GM12892 (cell line): ENCODE results near the gene NOP9. TPM values are rescaled to one million over a fixed set of nuclear protein-coding genes. Genes with fewer than 3 reads are reported as not detected.

ENCODE experiments used
- DNase-seq: peaks from one replicate; pipeline ENCODE4 v3.0.0; 2011; ENCODE audit not compliant: insufficient read length
- FAIRE-seq: peaks from 2 replicates; lab custom pipeline; 2011; peaks lifted over from hg19 to GRCh38; lab: Jason Lieb, UNC
- POLR2A ChIP-seq: IDR thresholded peaks from 2 replicates; pipeline ENCODE4 v1.6.1; 2011; ENCODE audit warnings: low read depth, low read length, control low read depth
- POLR2AphosphoS5 ChIP-seq: IDR thresholded peaks from 2 replicates; pipeline ENCODE4 v1.6.1; 2011; ENCODE audit warnings: low read depth, low read length, control low read depth
- TAF1 ChIP-seq: IDR thresholded peaks from 2 replicates; pipeline ENCODE4 v1.6.1; 2011; ENCODE audit warnings: low read depth, mild to moderate bottlenecking, control low read depth, low read length, borderline replicate concordance
- polyA plus RNA-seq: library from polyadenylated mRNA; unstranded; fragments of >200 nt; gene quantifications from one replicate; pipeline ENCODE4 v1.2.1, GENCODE V29; 2012; ENCODE audit warnings: missing spikeins, inconsistent platforms; ENCODE audit not compliant: missing spikeins

Gene NOP9, protein sequence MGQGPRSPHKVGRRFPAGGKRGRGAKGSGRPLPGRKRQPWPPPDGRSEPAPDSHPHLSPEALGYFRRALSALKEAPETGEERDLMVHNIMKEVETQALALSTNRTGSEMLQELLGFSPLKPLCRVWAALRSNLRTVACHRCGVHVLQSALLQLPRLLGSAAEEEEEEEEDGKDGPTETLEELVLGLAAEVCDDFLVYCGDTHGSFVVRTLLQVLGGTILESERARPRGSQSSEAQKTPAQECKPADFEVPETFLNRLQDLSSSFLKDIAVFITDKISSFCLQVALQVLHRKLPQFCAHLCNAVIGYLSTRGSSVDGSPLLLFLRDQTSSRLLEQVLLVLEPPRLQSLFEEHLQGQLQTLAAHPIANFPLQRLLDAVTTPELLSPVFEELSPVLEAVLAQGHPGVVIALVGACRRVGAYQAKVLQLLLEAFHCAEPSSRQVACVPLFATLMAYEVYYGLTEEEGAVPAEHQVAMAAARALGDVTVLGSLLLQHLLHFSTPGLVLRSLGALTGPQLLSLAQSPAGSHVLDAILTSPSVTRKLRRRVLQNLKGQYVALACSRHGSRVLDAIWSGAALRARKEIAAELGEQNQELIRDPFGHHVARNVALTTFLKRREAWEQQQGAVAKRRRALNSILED
- polyA plus RNA-seq: 14.0 TPM

DNA sequence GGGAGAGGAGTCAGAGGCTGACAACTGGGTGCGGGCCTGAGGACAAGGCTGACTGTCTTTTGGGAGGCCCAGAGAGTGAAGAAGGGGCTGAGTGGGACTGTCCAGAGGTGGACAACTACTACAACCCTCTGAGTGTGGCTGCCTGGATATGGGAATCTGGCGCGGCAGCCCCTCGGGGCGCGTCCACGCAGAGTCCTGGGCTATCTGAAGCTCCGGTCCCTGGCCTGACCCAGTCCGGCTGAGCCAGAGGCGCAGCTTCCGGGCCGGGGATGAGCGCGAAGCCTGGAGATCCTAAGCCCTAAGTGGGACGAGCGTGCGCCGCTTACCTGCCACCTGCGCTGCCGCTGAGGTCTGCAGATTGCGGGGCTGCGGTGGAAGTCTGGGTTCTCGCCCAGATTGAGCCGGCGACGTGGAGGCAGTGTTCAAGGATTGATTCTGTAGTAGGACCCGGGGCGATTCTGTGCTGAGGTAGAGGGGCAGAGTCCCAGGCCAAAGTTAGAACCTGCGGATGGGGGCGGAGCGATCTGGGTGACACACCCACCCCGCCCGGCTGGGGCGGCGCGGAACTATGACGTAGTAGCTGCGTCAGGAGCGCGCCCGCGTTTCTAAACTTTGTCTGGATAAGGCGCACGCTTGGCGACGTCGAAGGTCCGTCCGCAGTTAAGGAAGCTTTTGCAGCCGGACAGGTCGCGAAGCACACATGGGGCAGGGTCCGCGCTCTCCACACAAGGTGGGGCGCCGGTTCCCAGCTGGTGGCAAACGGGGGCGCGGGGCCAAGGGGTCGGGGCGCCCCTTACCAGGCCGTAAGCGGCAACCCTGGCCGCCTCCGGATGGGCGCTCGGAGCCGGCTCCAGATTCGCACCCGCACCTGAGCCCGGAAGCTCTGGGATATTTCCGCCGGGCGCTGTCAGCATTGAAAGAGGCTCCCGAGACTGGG, at the start of gene NOP9, which contains the start of gene DHRS1:
NOP9 (plus strand) TSS at position 596 of the 937 bp plus-strand sequence; CDS start at position 701, 105 bp downstream.
DHRS1 (minus strand) TSS at position 526 of the 937 bp plus-strand sequence. CDS start 674 bp downstream, outside the sequence.
- TF ChIP-seq TAF1 (peak; percentile 53; the same call in 1 of the 2 replicates), POLR2A (peak; percentile 77), POLR2AphosphoS5 (peak; percentile 67)
- DNase-seq: peak; percentile 90
- FAIRE-seq: peak; percentile 92

DNA sequence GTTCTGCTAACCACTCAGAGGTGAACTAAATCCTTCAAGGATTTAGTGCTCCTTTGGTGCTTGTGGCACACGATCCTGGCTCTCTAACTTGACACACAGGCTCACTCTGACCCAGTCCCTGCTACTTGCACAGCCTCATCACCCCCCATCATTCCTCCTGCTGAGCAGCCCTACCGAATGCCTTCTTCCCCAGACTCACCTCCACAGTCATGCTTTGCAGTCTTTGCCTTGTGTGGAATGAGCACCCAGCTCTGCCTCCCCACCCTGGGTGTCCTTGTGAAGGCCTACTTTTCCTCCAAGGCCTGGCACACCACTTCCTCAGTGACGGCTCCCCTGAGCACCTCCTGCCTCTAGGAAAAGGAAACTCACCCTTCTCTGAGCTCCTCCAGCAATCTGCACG, 49.3 kb upstream of the NOP9 start:
- TF ChIP-seq POLR2AphosphoS5: no peak
- no peak for TF ChIP-seq POLR2A
- no peak for FAIRE-seq
- no peak for DNase-seq

DNA sequence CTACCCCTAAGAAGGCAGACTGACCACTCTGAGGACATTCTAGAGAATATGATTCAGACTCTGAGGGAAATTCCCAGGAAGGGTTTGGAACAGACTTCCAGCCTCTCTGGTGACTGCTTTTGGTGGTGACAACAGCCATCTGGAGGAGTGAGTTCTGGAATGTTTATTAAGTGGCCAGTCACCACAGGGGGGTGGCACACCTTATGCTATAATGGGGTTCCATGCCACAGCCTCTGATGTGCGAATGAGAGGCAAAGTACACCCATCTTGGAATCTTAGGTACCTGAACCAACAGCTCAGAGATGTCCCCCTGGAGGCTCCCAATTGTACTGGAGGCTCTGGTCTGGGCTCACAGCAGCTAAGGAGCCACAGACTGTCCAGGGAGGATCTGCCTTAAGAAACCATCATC, 47.8 kb upstream of the NOP9 start:
- FAIRE-seq: no peak
- TF ChIP-seq TAF1: no peak
- TF ChIP-seq POLR2A: no peak
- TF ChIP-seq POLR2AphosphoS5: no peak
- DNase-seq: no peak

DNA sequence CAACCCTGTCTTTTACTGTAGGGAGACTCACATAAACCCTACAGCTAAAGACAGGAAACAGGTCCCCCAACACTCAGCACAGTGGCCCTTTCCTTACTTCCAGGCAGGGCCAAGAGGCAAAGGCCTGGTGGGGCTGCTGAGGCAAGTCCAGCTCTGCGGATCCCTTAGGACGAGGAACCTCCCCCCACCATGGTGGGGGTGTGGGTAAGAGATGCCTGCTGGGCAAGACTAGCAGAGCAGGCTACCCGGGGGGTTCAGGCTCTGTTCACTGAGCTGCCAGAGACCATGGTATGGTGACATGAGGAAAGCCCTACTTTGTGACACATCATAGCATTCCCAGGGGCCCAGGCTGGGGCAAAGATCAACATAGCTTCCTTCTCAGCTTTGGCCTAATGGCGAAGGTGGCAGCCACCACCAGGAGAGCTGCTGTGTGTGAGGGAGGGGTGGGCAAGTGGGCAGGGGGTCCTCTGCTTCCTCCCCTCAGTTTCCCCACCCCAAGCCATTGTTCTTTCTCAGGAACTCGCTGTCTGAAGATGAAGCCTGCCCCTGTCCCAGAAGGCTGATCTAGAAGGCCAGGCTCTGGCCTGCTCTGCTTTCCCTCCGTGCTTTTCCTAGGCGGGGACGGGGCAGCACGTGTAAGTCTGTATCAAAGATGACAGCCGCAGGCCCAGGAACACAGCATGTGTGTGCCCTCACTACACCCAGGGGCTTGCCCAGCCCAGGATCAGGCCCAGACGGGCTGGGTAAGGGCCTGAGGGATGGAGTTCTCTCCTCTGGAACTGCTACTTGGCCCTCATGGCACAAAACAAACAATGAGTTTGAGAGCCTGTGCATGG, 47.1 kb upstream of the NOP9 start:
- DNase-seq (no peak), FAIRE-seq (no peak)
- no peak for TF ChIP-seq TAF1
- TF ChIP-seq POLR2AphosphoS5: no peak
- TF ChIP-seq POLR2A: no peak

DNA sequence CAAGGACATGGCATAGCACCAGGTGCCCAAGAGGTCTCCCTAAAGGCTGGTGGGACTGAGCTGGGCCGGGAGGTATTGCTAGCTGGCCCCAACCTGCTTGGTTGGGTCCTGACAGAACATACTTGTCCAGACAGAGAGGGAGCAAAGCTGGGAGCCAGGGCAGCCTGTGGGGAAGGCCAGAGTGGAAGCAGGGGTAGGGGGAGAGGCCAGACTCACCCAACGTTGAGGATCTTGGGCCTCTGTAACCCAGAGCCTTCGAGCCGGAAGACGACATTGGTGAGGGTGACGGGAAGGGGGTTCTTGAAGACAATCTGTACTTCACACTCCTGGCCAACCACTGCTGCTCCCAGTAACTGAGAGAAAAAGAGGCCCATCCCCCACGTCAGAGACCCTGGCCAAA, 45.7 kb upstream of the NOP9 start:
- no peak for DNase-seq
- FAIRE-seq: no peak
- TF ChIP-seq TAF1: no peak
- no peak for TF ChIP-seq POLR2A
- TF ChIP-seq POLR2AphosphoS5: no peak

DNA sequence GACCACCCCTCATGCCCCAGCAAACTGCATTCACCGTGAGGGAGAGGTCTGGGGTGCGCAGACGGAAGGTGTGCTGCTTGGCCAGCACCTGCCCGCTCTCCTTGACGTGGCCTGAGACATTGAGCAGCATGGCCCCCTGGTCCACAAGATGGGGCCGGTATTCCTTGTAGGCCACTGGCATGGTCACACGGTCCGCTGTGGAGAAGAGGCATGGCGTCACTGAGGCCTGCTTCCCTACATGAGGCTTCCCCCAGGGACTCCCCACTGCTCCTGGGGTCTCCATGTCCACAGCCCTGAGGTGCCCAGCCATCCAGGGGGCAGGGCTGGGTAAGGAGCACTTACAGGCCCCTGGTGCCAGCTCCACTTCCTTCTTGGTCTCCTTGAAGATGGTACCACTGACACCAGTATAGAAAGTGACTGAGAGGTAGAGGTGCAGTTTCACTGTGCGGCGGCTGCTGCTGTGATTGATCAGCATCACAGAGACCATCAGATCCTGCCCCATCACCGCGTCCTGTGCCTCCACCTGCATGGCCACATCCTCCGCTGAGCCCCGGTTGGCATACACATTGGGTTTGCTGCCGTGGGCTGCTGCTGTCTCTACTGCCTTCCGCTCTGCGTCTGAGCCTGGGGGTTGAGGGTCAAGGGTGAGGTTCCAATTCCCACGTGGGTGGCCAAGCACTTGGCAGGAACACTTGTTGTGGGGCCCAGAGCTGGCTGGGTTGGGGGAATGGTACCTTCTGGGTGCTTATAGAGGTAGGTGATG, 44.8 kb upstream of the NOP9 start:
- DNase-seq (no peak), FAIRE-seq (no peak)
- TF ChIP-seq TAF1 (no peak), POLR2A (no peak), POLR2AphosphoS5 (no peak)

DNA sequence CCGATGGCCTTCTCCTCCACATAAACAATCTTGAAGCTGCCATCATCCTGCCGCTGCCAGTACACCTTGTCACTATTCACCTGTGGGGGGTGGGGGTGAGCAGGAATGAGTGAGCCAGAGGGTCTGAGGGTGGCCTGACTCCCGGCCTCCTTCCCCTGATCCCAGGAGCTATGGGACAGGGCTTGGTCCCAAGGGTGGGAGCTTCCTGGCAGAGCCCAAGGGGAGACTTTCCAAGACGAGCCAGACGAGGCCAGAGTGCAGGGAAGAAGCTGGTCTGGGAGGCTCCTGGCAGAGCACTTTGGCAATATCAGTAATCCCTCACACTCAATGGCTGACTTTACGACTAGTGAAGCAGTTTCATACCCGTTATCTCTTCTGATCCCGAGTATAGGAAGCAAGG, 44.2 kb upstream of the NOP9 start:
- FAIRE-seq (no peak), DNase-seq (no peak)
- TF ChIP-seq TAF1 (no peak), POLR2AphosphoS5 (no peak), POLR2A (no peak)

DNA sequence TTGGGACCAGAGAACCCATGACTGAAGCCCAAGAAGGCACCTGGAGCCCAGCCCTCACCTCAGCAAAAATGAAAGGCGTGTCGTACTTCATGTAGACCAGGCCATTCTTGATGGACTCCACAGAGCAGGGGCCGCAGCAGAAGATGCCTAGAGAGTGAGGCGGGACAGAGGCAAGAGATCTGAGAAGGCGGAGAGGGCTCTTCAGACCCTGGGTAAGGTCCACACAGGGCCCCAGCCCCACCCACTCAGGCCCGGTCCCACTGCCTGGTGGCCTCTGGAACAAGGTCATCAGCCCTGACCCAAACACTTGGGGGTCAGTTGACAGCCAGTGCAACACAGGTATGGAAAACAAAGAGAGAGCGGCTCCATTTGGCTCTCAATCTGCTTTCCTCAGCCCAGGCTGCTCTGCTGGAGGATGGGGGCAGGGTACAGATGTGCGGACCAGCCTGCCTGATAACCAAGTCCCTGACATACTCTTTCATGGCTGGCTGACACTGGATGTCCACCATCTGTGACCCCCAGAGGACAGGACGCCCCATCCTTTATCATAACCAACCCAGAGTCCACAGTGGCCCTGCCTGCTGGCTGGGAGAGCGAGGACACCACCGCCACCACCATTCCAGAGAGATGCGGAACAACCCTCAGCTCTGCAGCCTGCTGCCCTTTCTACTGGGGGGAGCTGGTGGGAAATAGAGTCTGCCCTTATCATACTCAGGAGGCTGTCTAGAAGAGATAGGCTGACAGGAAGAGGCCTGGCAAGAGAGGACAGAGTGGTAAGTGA, 43.5 kb upstream of the NOP9 start:
- FAIRE-seq (no peak), DNase-seq (no peak)
- TF ChIP-seq TAF1 (no peak), POLR2A (no peak), POLR2AphosphoS5 (no peak)

DNA sequence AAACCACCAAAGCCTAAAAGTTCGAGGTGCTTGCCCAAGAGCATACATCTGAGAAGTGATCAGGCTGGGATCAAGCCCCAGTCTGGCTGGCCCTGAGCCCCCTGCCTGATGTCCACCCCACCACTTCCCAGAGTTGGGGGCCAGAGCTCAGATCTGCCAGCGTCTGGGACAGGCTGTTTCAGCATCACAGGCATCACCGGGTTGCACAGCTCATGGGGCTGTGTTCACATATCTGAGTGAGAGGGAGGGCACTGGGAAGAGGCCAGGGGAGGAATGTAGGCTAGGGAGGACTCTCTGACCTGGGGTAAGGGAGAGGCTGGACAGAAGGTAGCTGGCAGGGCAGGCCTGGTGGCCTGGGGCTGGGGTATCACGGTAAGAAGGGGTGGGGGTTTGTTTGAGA, 42.7 kb upstream of the NOP9 start:
- FAIRE-seq (no peak), DNase-seq (no peak)
- TF ChIP-seq POLR2AphosphoS5 (no peak), POLR2A (no peak), TAF1 (no peak)
